GF-D8 (cell line): ENCODE data around the gene FNBP1L.

Experiments used
- DNase-seq: peaks from one replicate; lab custom pipeline; 2025; lab: John Stamatoyannopoulos, UW

The FNBP1L gene

DNA sequence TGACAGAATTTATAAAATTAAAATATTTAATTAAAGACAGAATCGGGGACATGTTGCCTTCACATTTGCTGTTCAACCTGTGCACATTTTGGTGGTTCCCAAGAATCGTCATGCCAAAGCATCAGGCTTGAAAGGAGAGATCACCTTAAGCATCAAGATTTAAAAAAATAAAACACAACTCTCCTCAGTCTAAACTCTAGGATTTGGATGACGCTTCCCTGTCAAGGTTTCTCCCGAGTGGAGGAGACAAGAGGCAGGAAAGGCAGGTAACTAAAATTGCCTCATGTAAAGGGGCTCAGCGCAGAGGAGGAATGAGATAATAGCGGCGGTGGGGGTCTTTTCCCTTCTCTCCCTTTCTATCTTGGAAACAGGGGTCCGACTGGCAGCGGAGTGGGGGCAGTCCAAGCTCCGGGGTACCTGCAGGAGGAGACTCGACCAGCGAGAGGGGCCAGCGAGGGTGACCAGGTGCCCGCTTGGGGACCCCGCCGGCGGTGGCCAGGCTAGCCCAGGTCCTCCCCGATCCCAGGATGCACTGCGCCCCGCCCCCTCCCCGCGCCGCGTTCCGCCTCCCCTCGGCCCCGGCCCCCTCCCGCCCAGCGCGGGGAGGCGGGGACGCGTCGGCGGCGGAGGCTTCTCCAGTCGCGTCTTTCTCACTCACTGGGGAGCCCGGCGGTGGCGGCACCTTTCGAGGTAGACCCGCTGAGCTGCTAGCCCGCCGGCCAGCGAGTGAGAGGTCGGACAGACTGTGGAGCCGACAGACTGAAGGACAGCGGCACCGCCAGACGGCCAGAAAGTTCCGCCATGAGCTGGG lies at the start of gene FNBP1L:
Gene FNBP1L, plus strand, starts transcription at position 638 of the 811 bp plus-strand sequence. Its CDS starts 164 bp downstream, at position 802.
- DNase-seq, result no peak

DNA sequence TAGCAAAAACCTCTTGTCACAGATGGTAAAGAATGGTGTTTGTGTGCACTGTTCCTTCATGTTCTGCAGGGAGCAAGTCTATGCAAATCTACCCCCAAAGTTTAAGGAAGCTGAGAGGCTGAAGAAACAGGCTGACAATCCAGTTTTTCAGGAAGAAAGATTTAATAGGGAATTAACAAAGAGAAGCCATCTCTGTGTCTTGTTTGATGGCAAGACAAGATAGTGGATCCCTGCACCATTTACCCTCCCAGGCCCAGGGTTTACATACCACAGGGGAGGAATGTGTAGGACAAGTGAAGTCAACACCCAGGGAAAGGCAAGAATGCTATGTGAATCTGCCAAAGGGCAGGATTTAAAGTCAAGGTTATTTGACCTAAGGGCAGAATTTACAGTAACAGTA lies 48.1 kb upstream of the FNBP1L start:
- DNase-seq, result no peak

DNA sequence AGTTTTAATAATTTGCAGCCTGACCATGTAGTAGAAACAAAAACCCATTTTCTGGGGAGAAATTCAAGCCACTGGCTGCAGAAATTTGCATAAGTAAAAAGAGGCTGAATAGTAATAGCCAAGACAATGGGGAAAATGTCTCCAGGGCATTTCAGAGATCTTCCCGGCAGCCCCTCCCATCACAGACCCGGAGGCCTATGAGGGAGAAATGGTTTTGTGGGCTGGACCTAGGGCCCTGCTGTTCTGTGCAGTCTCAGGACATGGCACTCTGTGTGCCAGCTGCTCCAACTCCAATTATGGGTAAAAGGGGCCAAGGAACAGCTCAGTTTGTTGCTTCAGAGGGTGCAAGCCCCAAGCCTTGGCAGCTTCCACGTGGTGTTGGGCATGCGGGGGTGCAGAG lies 39.7 kb upstream of the FNBP1L start:
- DNase-seq, result no peak

DNA sequence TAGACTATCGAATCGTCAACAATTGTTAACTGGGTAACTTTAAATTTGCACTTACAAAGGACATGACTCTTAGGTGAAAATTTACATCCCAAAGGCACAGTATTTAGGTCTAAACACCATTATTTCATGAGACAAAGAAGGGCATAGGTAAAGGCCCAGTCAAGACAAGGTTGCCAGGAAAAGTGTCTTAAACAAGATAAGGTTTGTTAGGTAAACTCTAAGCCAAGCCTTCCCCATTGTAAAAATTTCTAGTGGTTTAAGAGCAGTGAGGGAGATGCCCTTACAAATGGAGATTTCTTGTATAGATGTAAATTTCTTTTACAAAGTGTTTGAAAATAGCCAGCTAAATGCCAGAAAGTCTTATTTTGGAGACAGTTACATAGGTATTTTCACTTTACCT lies 36.9 kb upstream of the FNBP1L start:
- no peak for DNase-seq

DNA sequence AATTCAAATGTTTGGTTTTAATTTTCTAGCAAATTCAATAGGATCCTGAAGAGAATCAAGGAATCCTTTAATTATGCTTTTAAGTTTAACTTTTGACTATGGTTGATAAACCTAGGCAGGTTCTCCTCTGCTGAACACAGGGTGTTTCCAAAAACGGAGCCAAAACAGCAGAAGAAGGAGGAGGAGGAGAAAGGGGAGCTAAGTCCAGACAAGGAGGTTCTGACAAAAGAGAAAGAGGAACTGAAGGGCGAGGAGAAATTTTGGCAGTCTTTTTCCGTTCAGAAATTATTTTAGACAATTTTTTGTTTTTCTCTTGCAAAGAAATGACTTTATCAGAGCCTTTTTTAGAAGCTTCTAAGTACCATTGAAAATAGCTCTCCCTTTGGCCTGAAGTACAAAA lies 33.2 kb upstream of the FNBP1L start:
- no peak for DNase-seq

DNA sequence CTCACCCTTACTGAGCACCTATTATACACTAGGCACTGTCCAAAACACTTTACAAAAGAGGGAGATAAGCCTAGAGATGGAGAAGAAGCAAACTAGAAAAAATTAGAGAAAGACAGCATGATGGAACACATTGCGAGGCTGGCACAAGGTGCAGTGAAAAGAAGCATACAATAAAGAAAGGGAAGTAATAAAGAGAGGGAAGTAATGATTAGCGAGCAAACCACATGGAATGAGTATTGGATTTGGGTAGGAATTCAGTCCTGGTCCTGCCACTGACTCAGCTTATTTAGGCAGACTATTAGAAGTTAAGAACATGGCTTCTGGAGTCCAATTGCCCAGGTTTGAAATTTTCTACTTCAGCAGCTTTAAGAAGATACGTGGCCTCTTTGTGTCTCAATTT lies 32.6 kb upstream of the FNBP1L start:
- no peak for DNase-seq

DNA sequence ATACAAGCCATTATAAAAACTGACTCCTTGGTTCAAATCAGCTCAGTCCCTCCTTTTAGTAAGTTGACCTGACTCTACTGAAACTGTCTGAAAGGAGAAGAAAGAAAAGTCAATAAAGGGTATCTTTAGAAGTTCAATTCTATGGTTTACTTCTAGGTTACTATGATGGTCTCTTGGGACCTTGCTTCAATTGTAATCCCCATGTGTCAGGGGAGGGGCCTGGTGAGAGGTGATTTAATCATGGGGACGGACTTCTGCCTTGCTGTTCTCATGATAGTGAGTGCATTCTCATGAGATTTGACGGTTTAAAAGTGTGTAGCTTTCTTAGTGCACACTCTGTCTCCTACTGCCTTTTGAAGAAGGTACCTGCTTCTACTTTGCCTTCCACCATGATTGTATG lies 31.7 kb upstream of the FNBP1L start:
- no peak for DNase-seq

DNA sequence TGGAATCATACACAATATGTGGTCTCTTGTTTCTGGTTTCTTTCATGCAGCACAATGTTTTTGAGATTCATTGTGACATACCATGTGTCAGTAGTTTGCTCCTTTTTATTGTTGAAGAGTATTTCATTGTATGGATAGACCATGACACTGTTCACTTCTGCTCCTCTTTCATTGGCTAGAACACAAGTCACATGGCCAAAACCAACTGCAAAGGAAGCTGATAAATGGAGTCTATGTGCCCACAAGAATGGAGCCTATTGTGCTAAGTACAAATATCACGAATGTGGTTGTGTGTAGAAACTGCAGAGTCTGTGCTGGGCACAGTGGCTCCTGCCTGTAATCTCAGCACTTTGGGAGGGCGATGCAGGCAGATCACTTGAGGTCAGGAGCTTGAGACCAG lies 28.6 kb upstream of the FNBP1L start:
- no peak for DNase-seq

DNA sequence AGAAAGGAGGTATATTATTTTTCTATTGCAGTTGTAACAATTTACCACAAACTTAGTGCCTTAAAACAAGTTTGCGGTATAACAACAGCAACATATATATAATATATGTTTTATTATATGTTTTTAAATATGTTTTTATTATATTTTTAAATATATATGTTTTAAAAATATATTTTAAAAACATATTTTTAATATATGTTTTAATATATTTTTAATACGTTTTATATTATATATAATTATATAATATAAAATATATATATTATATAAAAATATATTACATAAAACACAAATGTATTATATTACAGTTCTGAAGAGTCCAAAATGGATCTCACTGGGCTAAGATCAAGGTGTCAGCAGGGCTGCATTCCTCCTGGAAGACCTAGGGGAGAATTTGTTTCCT lies 27.5 kb upstream of the FNBP1L start:
- DNase-seq, result no peak

DNA sequence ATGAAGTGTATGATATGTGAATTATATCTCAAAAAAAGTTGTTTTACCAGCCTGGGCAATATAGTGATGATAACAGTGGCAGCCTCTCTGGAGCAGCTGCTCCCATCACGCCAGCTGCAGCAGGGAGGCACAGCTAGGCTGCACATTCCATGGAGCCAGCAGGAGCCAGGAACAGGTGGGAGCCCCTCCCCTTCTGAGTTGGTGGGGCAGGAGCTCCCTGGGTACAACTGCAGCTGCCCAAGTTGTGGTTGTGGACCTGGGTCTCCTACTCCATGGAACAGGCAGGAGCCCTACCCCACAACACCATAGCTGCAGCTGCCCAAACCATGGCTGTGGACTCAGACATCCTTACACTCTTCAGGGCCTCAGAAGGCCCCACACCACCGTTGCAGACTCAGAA lies 21.7 kb upstream of the FNBP1L start:
- DNase-seq, result no peak

DNA sequence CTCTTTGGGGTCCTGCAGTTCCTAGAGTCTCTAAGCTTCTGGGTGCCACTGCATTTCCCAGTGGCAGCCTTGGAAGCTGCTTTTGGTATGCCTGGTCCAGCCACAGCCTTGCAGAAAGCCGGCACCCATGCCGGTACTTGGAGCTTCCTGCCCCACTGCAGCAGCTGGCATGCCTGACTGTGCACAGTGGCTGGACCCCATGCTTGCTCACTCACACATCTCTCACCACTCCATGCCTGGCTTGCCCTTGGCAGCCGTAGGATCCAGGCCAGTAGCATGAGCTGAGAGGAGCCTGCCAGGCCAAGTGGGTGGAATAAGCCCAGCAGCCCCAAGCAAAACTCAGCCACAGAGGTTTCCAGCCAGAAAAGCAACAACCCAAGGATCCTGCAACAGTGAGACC lies 20.3 kb upstream of the FNBP1L start:
- no peak for DNase-seq

DNA sequence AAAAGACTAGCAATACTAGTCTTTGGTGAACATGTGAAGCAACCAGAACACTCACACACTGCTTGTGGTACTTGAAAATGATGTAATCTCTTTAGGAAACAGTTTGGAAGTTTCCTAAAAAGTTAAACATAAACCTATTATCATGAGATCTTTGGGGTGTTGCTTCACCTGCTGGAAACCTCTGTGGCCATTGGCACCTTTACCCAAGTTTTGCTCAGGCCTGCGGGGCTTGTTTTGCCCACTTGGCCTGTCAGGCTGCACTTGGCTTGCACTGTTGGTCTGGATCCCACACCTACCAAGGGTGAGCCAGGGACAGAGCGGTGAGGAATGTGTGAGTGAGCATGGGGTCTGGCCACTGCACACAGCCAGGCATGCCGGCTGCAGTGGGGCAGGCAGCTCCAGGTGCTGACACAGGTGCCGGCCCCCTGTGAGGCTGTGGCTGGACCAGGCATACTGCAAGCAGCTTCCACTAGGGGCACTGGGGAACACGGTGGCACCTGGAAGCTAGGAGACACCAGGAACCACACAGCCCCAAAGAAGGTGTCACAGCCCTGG lies 14.4 kb upstream of the FNBP1L start:
- DNase-seq, result no peak

DNA sequence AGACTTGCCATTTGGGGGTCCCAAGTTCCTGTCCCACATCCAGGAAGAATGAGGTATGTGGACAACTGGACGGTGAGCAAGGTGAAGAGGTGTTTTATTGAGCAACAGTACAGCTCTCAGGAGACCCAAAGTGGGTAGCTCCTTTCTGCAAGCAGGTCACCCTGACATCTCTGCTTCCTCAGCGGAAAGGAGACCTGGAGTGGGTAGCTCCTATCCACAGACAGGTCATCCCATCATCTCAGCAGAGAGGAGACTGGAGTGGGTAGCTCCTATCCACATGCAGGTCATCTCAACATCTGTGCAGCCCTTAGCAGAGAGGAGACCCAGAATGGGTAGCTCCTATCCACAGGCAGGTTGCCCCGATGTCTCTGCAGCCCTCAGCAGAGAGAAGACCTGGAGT lies 13.8 kb upstream of the FNBP1L start:
- DNase-seq, result no peak

DNA sequence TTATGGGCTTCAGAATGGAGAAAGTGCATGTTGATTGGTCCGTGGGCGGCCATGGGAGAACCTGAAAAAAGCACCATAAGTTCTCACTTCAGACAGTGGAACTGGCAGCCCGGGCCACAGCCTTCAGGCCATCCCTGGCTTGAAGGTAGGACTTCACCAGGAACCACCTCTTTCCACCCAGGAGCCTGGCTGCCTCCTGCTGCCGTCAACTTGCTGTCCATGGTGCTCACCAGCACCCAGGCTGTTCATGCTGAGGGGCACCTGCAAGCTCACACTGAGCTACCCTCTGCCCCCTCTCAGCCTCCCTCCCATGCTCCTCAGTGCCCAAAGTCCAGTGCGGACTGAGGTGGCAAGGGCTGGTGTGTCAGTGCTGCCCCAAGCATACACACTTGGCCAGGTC lies 12.9 kb upstream of the FNBP1L start:
- DNase-seq, result no peak

DNA sequence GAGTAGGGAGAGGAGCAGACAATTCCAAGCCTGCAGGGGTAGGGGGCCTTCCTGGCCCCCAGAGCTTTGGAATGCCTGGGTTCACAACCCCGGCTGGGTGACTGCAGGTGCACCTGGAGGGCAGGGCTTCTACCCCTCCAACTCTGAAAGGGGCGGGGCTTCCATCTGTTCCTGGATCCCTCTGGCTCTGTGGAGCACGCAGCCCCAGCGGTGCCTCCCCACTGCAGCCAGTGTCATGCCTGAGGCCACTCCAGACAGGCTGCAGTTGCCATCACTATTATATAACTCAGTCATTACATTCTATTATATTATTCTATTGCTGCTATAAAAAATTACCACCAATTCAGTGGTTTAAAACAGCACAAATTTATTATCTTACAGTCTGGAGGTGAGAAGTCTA lies 12.5 kb upstream of the FNBP1L start:
- no peak for DNase-seq

DNA sequence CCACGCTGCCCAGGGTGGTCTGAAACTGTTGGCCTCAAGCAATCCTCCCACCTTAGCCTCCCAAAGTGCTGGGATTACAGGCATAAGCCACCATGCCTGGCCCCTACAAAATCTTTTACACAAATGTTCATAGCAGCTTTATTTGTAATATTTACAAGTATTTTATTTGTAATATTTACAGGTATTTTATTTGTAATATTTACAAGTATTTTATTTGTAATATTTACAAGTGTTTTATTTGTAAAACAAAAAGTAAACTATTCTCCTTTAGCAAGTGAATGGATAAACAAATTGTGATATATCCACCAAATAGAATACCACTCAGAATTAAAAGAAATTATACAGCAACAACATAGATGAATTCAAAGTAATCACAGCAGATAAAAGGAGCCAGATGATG lies 11.4 kb upstream of the FNBP1L start:
- no peak for DNase-seq

DNA sequence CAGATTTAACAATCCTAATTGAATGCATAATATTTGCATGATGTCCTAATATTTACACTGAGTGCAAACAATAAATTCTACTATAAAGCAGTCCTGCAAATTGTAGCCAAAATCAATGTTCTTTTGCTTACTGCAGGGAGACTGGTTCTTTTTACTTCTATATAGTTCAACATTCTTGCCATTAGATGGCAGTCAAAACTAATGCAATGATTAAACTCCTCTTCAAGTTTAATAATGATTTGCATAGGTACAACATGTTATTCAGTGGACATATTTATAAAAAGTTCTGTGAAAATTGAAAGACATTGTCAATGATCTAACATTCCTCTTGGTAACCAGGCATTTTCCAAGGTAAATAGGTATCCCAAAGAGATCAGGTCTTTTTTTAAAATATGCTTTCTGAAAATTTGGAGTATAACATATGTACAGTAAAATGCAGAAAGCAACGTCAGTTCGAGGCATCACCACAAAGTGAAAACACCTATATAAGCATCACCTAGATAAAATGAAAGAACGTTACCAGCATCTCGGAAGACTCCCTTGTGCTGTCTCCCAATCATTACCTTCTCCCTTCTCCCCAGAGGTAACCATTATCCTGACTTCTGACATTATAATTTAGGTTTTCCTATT lies 9.8 kb upstream of the FNBP1L start:
- peak; percentile 34 for DNase-seq

DNA sequence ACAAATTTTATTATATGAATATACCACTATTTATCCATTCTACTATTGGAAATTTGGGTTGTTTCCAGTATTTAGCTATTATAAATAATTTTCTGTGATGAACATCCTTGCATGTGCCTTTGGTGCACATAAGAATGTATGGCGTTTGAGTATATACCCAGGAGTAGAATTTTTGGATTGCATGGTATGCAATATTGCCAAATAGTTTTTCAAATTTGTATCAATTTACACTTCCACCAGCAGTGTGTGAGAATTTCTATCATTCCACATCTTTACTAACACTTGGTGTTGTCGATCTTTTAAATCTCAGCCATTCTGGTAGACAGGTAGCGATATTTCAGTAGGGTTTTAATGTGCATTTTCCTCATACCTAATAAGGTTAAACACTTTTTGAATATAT lies 9.2 kb upstream of the FNBP1L start:
- no peak for DNase-seq

DNA sequence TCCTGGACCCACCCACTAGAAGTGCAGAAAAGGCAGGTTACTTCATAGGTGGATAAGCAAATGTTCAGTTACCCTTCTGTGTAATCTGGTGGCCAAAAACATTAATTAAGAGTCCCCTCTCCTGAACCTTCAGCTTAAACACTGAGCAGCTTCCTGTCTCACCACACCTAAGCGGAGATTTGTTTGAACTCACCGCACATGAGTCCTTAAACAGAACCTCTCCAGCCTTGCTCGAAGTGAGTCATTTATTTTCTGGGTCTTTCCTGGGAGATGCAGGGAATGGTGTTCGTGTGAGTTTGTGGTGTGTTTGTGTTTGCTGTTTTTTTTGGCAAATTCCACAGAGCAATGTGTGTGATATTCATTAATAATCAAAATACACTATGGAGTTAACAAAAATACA lies 7.6 kb upstream of the FNBP1L start:
- no peak for DNase-seq

DNA sequence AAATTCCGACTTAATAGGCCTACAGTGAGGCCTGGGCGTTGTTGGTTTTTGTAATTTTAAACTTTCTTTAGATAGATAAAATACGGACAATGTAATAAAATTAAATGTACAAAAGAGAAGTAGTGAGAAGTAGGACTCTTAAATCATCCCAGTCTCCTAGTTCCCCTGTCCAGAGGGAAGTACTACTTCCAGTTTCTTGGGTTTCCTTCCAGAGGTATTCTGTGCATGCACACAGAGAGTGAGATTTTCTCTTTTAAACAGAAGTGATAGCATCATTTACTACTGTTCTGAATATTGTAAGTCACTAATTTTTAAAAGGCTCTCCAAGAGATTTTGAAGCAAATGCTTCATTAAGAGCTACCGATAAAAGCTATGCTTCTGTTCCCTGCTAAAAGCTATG lies 7.2 kb upstream of the FNBP1L start:
- DNase-seq, result no peak

DNA sequence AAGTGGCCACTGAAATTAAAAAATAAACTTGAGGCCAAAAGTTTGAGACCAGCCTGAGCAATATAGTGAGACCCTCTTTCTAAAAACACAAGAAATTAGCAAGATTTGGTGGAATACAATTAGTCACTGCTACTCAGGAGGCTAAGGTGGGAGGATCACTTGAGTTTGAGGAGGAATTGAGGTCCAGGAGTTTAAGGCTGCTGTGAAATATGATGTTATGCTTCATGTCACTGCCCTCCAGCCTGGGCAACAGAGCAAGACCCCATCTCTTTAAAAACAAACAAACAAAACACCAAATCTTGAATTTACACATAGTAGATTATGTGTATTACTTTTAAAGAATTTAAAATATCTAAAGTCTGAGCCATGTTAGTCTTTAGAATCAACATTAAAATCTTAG lies 6.3 kb upstream of the FNBP1L start:
- DNase-seq, result no peak

DNA sequence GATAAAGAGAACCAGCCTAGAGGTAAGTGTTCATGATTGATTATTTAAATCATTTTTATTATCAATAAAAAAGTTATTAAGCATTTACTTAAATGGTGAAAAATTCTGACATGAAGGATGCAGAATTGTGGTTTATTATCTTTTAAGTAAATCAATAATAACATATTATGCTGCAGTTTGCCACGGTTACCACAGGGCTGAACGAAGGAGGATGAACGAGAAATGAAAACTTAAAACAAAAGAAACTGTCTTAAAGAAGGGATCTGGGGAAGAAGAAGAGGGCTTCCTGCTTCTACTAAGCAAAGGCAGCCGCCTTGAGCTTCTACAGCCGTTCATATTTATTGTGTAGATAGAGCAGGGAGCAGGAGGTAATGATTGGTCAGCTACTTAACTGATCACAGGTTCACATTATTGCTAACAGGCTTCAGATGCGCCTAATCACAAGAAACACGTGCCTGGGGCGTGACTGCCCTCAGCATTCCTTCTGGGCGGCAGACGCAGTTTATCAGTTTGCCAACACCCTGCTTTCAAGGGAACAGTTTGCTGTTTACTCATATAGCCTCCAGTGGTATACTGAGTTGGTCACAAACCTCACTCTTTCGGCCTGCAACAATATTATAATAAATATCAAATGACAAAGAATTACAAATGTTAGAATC lies 5.8 kb upstream of the FNBP1L start:
- no peak for DNase-seq

DNA sequence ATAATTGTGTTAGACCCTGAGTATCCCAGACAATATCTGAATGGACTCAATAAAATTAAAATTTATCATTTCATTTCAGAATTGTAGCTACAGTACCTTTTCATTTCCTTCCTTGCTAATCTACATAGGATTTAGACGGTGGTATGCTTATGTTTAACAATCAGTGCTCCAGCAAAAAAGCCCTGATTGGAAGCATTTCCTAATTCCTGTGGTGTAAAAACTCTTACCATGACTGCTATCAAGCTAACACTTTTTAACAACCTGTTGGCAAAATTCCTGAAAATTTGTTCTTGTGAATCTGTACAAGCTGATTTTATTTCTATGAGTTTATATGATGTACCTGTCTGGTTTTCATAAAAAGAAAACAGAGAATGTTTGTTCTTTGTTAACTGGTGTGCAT lies 5.2 kb upstream of the FNBP1L start:
- DNase-seq, result no peak
